ENCODE data around the gene SETD1A.

SETD1A gene

DNA sequence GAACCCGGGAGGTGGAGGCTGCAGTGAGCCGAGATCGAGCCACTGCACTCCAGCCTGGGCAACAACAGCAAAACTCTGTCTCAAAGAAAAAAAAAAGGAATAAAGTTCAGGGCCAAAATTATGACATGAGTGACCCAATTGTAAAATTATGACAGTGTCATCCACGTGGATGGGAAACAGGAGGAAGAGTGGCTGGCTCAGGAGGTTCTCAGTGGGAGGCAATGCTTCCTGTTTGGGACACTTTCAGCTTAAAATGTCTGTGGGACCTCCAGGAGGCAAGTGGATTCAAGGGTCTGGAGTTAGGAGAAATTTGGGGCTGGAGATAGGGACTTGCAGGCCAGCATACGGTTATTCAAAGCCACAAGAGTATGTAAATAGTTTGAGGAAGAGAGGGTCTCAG, 67.8 kb downstream of the SETD1A start:
- DNase-seq: no peak

DNA sequence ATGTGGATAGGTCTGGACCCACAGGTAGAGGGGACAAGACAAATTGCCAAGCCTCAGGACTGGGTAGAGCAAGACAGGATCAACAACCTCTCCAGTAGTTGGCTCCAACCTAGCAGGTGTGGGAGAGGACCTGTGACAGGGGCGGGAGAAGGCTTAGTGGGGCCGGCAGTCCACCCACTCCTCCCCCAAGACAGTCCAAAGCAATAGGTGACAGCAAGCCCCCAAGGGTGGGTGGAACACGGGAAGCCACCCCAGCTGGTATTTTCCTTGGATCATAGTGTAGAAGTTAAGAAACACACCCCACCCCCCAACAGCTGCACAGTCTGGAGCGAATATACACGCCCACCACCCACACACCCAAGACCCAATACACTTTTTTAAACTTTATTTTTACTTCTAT, 71.7 kb downstream of the SETD1A start:
- no peak for DNase-seq

DNA sequence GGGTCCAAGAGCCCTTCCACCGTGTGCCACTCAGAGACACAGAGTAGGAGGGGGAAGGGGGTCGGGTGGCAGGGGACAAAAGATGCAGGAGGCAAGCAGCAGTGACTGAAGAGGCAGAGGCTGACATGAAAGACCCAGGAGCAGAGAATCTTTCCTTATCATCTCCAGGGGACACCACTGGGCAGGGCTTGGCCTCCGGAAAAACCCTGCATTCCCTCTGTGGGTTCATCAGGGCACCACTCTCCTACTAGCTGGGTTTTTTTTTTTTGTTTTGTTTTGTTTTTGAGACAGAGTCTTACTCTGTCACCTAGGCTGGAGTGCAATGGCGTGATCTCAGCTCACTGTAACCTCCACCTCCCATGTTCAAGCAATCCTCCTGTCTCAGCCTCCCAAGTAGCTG, 73.7 kb downstream of the SETD1A start:
- no peak for DNase-seq

DNA sequence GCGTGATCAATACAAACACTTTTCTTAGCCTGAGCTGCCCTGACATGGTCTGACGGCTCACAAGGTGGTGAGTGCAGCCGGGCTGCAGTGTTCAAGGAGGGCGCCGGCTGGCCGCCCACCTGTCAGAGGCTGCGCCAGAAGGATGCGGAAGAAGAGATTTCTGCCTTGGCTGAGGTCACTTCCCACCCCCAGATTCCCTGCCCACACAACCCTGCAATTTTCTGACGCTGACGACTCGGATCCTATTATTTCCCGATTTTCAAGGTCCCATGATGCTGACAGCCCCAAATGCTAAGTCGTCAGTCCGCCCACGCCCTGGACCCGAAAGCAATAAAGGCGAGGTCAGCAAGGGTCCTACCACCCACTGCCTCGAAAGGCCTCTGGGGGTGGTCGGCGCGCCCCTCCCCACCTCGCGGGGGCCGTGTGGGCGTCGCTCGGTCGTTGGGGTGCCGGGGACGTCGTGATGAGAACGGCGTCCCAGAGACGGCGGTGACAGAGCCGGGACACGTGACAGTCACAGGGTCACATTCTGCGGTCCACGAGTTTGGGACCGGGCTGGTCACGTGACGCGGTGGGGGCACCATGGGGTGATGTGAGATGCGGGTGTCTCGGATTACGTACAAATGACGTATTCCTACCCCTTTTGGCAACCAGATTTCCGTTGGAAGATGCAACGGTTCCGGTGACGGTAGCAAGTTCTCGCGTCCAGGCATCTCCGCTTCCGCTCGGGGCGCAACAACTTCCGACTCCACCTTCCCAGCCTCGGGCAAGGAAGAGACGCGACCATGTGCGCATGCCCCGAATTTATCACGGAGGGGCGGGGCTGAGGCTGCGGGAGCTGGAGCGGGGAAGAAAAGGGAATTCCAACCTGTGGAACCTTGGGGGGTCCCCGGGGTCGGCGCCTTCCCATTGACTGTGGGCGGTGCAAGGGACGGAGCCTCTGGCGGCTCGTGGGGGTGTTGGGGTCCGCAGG, 75.5 kb downstream of the SETD1A start, which contains the start of gene STX4:
Gene STX4, plus strand, starts transcription at position 823 of the 973 bp plus-strand sequence. CDS start 248 bp downstream, outside the sequence.
- peak; percentile 98 to 99 for DNase-seq

DNA sequence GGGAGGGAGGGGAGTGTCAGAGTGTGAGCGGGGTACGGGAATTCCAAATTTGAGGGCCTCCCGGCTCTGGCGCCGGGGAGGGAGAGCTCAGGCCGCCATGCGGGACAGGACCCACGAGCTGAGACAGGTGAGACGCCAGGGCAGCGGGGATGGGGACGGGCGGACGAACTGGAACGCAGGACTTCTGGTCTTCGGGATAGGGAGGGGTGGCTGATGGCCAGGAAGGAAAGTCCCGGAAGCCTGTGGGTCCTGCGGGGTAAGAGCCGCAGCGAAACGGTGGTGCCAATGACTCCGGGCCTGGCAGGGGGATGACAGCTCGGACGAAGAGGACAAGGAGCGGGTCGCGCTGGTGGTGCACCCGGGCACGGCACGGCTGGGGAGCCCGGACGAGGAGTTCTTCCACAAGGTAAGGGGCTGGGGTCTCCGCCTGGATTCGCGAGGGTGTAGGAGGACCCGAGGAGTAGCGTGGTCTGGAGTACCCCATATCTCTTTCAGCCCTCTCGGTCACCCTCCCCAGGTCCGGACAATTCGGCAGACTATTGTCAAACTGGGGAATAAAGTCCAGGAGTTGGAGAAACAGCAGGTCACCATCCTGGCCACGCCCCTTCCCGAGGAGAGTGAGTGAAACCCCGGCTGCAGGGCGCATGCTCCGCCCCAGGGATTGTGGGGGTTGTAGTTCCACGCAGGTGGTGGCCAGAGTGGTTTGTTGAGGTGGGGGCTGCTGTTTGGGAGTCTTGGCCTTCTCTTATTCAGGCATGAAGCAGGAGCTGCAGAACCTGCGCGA, 76.3 kb downstream of the SETD1A start:
- peak; percentile 84 to 90 for DNase-seq

Measured in SHP77 (cell line).